NCI-H2107 (cell line): ENCODE data around the gene INAVA.
"Not testable (repeated sequence)": the region's sequence is repeated elsewhere in the genome, so short reads cannot be mapped to it uniquely, and the experiment has no call there.

Experiments
- DNase-seq: peaks from one replicate; lab custom pipeline; 2025; lab: John Stamatoyannopoulos, UW

INAVA gene

GRCh38 chr1:200899015-200899386 is 4.3 kb downstream of the INAVA start:
- no peak for DNase-seq

DNA sequence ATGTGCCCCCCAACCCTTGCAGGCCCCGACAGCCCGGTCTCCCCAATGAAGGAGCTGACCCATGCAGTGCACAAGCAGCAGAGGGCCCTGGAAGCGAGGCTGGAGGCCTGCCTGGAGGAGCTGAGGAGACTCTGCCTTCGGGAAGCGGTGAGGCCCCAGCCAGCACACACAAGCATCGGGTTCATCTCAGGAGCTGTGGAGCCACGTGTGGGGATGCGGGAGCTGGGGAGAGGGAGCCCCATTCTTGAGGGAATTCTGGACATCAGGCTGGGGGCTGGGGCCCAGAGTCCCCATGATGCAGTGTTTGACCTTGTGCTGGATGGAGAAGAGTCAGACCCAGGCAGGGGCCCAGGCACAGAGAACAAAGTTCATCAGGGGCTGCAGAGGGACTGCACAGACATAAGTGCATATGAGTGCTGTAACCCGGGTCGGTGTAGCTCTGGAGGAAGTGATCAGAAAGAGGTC is 4.8 kb downstream of the INAVA start:
- DNase-seq, result no peak

GRCh38 chr1:200899954-200900867 is 5.5 kb downstream of the INAVA start:
- DNase-seq, result no peak

- no peak for DNase-seq
Measured at GRCh38 chr1:200900877-200901276, 6.2 kb downstream of the INAVA start.

DNA sequence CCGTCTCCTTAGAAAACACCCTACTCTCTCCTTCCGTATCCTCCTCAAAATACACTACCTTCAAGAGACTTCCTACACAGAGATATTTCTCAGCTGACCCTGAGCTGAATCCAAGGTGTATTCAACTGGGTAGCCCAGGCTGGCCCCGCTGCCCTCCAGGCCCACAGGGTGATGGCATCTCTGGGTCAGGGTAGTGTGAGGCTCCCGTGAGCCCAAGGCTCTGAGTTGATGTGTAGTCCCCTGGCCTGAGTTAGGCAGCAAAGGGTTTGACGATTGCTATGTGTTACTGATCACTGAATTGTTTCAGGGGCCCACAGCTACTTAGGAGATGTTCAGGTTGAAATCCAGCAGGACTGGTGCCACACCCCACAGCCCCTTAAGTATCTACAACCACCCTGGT is 6.7 kb downstream of the INAVA start:
- DNase-seq, result no peak

- DNase-seq, result no peak
Measured at GRCh38 chr1:200901796-200902444, 7.2 kb downstream of the INAVA start.

GRCh38 chr1:200903793-200904192 is 9.1 kb downstream of the INAVA start:
- no peak for DNase-seq

- no peak for DNase-seq
Measured at GRCh38 chr1:200904772-200905171, 10.1 kb downstream of the INAVA start.

DNA sequence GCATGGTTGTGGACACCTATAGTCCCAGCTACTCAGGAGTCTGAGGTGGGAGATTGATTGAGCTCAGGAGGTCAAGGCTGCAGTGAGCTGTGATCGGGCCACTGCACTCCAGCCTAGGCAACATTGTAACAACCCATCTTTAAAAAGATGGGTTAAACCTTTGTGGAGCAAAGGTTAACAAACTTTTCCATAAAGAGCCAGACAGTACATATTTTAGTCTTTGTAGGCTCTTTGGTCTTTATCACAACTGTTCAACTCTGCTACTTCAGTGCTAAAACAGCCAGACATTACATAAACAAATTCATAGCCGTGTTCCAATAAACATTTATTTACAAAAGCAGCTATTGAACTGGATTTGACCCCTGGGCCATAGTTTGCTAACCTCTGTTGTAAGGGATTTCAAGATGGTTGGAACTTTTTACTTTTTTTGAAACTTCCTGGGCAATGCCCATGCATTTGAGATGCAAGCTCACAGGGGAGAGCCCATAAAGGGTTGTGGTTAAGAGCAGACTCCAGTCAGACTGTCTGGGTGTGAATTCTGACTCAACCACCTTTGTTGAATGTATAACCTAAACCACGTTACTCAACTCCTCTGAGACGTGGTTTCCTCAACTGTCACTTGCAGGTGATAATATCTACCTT is 10.8 kb downstream of the INAVA start:
- DNase-seq, result no peak

- no peak for DNase-seq
Measured at GRCh38 chr1:200906491-200906890, 11.8 kb downstream of the INAVA start.

- no peak for DNase-seq
Measured at GRCh38 chr1:200907611-200908097, 13.0 kb downstream of the INAVA start.

DNA sequence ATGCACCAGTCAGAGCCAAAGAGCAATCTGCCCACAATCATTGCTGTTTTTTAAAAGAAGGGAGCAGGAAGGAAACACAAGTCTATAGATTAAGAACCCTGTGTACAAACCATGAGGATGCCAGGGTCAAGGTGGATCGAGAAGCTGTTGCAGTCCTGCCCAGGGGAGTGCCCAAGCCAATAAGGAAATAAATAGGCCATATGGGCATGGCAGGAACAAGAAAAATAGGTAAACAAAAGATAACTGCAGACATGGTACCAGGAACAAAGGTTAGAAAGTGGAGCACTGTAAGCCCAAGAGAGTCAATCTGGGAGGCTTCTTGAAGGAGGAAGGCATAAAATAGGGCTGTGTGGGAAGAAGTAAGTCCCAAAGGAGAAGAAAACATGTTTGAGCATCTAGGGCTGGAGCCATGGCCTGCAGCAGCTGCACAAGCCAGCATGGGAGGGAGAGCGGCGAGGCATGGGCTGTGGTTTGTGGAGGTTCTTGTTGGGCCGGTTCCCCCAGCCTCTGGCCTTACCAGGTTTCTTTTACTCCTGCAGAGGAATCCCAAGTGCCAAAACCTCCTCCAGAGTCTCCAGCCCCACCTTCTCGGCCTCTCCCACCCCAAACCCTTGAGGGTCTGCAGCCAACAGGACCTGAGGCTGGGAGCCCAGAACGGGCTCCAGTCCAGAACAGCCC is 13.6 kb downstream of the INAVA start:
- DNase-seq, result no peak

DNA sequence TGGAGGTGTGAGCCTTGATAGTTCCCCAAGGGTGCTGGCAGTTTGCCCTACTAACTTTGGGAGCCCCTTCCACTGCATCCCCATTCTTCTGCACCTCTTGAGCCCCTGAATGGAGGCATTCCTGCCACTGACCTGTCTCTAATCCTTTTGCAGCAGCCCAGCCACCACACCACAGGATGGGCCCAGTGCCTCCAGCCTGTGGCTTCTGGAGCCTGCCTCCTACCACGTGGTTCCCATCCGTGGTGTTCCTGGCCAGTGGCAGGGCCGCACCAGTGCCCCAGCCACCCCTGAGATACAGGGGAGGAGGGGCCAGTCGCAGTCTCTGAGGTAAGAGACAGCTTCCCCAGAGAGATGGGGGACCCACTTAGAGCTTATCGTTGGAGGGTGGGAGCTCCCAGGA is 14.4 kb downstream of the INAVA start:
- DNase-seq, result no peak

DNA sequence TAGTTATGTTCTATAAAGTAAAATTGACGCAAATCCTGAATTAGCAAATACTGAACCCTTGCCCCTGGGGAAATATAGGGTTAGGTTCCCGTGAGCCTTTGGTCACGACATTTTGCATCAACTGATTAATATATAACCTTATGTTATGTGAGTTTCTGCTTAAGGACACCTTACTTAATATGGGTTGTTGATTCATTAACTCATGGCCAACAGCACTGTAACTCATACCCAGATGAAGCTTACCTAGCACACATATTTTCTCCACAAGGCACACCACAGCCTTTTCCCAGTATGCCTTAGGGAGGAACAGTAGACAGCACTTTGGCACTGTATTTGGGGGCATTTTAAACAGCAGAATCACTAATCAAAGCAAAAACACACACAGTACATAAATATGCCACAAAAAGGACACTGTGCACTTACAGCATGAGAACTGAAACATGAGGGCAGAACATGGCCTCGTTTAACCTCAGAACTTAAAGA is 15.1 kb downstream of the INAVA start:
- no peak for DNase-seq

DNA sequence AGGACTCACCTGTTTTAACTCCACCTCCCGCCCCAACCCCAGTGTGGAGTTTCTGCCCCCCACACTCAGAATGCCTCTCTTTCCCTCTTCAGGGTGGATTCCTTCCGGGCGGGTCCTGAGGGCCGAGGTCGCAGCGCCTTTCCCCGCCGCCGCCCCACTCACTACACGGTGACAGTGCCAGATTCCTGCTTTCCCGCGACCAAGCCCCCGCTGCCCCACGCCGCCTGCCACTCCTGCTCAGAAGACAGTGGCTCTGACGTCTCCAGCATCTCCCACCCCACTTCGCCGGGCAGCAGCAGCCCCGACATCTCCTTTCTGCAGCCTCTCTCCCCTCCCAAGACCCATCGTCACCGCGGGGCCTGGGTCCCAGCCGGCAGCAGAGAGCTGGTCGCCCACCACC is 16.7 kb downstream of the INAVA start:
- no peak for DNase-seq

DNA sequence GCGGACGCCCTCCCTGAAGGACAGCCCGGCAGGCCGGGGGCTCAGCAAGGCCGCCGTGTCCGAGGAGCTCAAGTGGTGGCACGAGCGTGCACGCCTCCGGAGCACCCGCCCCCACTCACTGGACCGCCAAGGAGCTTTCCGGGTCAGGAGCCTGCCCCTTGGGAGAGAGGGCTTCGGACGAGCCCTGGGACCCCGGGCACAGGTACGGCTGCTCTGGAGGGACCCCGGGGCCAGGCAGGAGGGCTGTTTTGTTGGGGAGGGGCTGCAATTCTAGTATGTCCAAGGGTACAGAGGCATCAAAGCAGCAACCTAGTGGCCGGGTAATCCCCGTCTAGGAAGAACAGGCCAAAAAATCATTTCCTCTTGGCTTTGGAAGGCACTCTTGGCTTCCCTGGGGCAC is 17.2 kb downstream of the INAVA start:
- not testable (repeated sequence) for DNase-seq

- DNase-seq, result no peak
Measured at GRCh38 chr1:200912737-200913407, 18.2 kb downstream of the INAVA start.

DNA sequence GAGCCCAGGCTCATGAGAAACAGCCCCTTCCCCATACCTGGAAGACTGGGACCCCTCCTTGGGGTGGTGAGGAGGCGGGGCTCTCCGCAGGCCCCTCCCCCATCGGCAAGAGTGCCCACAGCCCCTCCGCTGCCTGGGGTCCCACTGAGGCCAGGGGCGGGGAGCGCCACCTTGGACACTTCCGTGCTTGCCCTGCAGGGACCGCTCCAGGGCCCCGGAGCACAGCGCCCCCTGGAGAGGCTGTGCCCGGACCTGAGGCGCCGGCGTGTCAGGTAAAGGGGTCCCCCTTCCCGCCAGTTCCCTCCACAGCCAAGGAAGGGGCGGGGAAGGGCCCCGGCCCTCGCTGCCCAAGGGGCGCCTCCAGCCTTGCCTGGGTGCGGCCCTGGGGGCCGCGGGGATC is 21.5 kb downstream of the INAVA start:
- no peak for DNase-seq

- DNase-seq, result no peak
Measured at GRCh38 chr1:200916681-200917080, 22.0 kb downstream of the INAVA start.

- no peak for DNase-seq
Measured at GRCh38 chr1:200917291-200917817, 22.7 kb downstream of the INAVA start.

- no peak for DNase-seq
Measured at GRCh38 chr1:200918006-200918405, 23.3 kb downstream of the INAVA start.
